Esophagus muscularis mucosa (tissue), 4 donors: ENCODE results near the gene XPNPEP1. TPM values are rescaled to one million over a fixed set of nuclear protein-coding genes. Genes with fewer than 3 reads are reported as not detected.

Source experiments
- DNase-seq: peaks from one replicate; pipeline ENCODE4 v3.0.0-alpha.2; 2017; ENCODE audit errors: extremely low spot score
- H3K27ac ChIP-seq, 4 donors: fragments of 200-600 bp; sonication (generic); replicated peaks in 1 of 4; 1 replicate in 3 of 4; 2 replicates in 1 of 4; pipeline ENCODE4 v1.5.1; 2016 to 2019; ENCODE audit warnings: mild to moderate bottlenecking in 1 of 4
- H3K27me3 ChIP-seq, 4 donors: fragments of 200-600 bp; sonication (generic); one replicate each; pipeline versions ENCODE4 v1.5.1 to v1.6.0; 2016 to 2019
- H3K36me3 ChIP-seq, 4 donors: fragments of 200-600 bp; sonication (generic); one replicate each; pipeline ENCODE4 v1.5.1; 2016 to 2019
- H3K4me1 ChIP-seq, 4 donors: fragments of 200-600 bp; sonication (generic); one replicate each; pipeline ENCODE4 v1.5.1; 2016 to 2019
- H3K4me3 ChIP-seq, 4 donors: fragments of 200-600 bp; sonication (generic); 1 replicate in 2 of 4; 2 replicates in 2 of 4; pipeline ENCODE4 v1.5.1; 2016 to 2019; ENCODE audit warnings: mild to moderate bottlenecking in 4 of 4, moderate library complexity in 1 of 4
- H3K9me3 ChIP-seq, 4 donors: fragments of 200-600 bp; sonication (generic); 1 replicate in 3 of 4; 2 replicates in 1 of 4; pipeline ENCODE4 v1.5.1; 2016 to 2019
- EP300 ChIP-seq: sonication (generic); formaldehyde crosslinking; IDR thresholded peaks from one replicate; pipeline ENCODE4 v1.6.1; 2017; ENCODE audit warnings: antibody characterized with exemption
- POLR2A ChIP-seq: fragments of 450-650 bp; IDR thresholded peaks from one replicate; pipeline ENCODE4 v1.6.1; 2017; ENCODE audit warnings: antibody characterized with exemption, moderate library complexity, mild to moderate bottlenecking, low read depth
- POLR2AphosphoS5 ChIP-seq, 2 donors: sonication (generic); formaldehyde crosslinking; IDR thresholded peaks; one replicate each; pipeline ENCODE4 v1.6.1; 2017; ENCODE audit warnings: antibody characterized with exemption in 2 of 2
- WGBS: methylation state at CpG from one replicate; pipeline ENCODE4 v1.1.5; 2018; 5-methylcytosine and 5-hydroxymethylcytosine counted together
- intact Hi-C: fragments of 100-400 bp; cut with DNase I; formaldehyde crosslinking; loops from one replicate; pipeline ENCODE4 v1.15.1; 2023
- total RNA-seq, 4 donors: library from RNA; depleted of rRNA; stranded (reverse); fragments of >200 nt; gene quantifications; one replicate each; pipeline versions ENCODE4 v1.1.0 to v1.2.1, GENCODE V29; 2016
- TF ChIP-seq, protein P1 (sequence below), 3 experiments: fragments of 200-600 bp in 2 of 3; fragments of 450-650 bp in 1 of 3; sonication (generic) in 2 of 3; IDR thresholded peaks; one replicate each; pipeline ENCODE4 v1.5.1; 2017 to 2019; ENCODE audit warnings: antibody characterized with exemption in 3 of 3, mild to moderate bottlenecking in 2 of 3, moderate library complexity in 1 of 3

The XPNPEP1 gene
- total RNA-seq, 4 donors from 2014 or later: 43.2 to 61.9 (median 48.8) TPM

DNA sequence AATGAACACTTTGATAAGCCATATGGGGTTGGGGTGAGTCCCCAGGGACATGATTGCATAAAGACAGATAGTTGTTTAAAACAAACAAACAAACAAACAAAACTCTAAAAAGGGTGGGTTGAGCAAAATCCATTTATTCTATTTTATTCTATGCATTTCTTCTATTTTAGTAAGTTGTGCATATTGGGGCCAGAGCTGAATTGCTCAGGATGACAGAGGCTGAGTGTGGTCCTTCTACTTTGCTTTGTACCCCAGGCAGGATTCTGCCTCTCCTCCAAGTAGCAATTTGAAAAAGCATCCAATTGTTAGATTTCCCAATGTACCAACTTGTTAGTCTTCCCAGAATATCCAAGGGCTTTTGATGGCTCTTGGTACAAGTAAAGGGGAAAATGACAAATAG is 29.2 kb upstream of the XPNPEP1 start:
- H3K27ac ChIP-seq: no peak overlapping the region
- H3K9me3 ChIP-seq: no peaks in the 10 kb centered on the region
- intact Hi-C loops: no loop called here
- no peaks in the 10 kb centered on the region for H3K4me1 ChIP-seq
- no peaks in the 10 kb centered on the region for H3K36me3 ChIP-seq
- H3K4me3 ChIP-seq: no peak overlapping the region
- no peak for DNase-seq
- TF ChIP-seq POLR2A (no peak), EP300 (no peak), POLR2AphosphoS5 (IDR thresholded peaks at IDR 0.05) (no peak)
- TF ChIP-seq, protein P1, sequence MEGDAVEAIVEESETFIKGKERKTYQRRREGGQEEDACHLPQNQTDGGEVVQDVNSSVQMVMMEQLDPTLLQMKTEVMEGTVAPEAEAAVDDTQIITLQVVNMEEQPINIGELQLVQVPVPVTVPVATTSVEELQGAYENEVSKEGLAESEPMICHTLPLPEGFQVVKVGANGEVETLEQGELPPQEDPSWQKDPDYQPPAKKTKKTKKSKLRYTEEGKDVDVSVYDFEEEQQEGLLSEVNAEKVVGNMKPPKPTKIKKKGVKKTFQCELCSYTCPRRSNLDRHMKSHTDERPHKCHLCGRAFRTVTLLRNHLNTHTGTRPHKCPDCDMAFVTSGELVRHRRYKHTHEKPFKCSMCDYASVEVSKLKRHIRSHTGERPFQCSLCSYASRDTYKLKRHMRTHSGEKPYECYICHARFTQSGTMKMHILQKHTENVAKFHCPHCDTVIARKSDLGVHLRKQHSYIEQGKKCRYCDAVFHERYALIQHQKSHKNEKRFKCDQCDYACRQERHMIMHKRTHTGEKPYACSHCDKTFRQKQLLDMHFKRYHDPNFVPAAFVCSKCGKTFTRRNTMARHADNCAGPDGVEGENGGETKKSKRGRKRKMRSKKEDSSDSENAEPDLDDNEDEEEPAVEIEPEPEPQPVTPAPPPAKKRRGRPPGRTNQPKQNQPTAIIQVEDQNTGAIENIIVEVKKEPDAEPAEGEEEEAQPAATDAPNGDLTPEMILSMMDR (IDR thresholded peaks at IDR 0.05): no peak
- no peaks in the 10 kb centered on the region for H3K27me3 ChIP-seq

DNA sequence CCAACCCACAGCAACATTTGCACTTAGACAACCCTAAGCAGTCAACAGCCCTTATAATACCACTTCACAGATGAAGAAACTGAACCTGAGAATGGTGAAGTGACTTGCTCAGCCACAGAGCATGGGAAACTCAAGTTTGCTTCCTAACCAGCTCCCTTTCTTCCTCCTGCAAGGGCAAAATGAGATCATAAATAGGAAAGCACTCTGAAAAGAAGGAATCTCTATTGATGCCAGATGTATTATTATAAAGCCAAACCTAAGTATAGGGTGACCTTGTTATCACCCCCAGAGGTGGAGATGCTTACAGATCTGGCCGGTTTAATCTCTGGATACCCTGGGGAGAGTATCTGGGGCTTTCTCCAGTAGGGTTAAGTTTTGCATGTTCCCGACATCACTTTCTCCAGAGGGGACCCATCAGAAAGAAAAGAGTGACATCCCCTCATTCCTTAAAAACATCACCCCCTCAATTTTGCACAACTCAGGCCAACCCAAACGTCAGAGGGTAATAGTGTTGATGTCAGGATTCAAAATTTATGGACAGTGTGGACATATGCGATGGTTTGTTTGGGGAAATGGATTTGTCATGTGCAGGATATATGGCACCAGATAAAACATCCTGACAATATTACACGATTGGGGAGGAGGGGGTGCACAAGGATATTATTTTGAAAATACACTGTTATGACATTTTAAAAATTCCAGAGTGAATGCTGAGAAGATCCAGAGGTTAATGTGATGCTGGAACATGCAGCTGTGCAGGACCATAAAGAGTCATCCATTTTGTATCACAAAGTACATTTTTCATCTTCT is 24.0 kb upstream of the XPNPEP1 start:
- intact Hi-C loops: no loop called here
- Histone ChIP-seq H3K4me3 (no peak overlapping the region), H3K9me3 (no peaks in the 10 kb centered on the region), H3K36me3 (no peaks in the 10 kb centered on the region), H3K27ac (no peak overlapping the region), H3K27me3 (no peaks in the 10 kb centered on the region), H3K4me1 (no peaks in the 10 kb centered on the region)
- DNase-seq: no peak
- no peak for TF ChIP-seq EP300
- no peak for TF ChIP-seq POLR2A
- no peak for TF ChIP-seq POLR2AphosphoS5 (IDR thresholded peaks at IDR 0.05)
- WGBS: 45% methylated on average over 5 of the region's 5 CpGs

DNA sequence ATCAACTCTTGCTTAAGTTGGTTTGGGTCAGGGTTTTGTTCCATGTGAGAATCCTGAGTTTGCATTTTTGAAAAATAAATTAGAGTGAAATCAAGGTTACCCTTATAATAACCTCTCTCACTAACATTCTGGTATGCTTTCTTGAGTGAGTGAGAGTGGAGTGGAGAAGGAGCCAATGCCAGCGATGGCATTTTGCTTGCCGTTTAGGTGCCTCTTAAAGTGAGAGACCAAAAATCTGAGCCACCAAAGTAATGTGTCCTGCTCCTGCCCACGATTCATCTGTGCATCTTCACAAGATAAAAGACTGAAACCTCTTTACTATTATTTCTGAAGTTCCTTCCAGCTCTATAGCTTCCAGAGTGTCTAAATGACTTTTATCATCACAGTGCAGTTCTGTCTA is 23.4 kb upstream of the XPNPEP1 start:
- Histone ChIP-seq H3K9me3 (no peaks in the 10 kb centered on the region), H3K27me3 (no peaks in the 10 kb centered on the region), H3K27ac (no peak overlapping the region), H3K36me3 (no peaks in the 10 kb centered on the region), H3K4me3 (no peak overlapping the region), H3K4me1 (no peaks in the 10 kb centered on the region)
- no peak for DNase-seq
- no peak for TF ChIP-seq POLR2A
- TF ChIP-seq POLR2AphosphoS5 (IDR thresholded peaks at IDR 0.05): no peak
- TF ChIP-seq, protein P1 (IDR thresholded peaks at IDR 0.05): no peak
- TF ChIP-seq EP300: no peak
- 97% methylated on average over 3 of the region's 3 CpGs for WGBS
- intact Hi-C loops: no loop called here

DNA sequence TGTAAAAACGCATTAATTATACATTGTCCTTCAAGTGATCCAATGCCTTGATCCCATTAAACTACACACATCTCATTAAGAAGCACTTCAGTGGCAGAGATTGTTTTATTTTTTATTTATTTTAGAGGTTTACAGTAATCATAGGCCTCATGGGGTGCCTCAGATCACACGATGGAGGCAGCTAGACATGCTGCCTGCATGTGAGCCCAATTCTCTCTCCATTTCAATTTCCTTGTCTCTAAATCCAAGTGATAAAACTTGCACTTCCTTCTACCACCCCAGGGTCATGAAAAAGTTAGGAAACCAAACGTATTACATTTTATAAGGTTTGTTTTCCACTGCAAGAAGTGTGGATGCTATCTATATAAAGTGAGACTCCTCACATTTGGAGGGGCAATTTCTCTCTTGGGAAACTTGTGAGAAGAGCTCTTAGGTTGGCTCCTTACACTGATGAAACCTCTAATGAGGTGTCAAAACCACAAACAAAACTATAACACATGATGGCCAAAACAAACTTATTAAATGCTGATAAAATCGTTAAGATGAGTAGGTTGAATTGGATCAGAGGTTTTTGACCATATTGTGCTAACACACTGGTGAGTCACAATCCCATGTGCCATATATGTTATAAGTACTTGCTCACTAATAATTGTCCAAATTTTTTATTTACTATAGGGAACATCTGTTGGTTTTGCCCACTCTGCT is 22.3 kb upstream of the XPNPEP1 start:
- no peak overlapping the region for H3K4me3 ChIP-seq

DNA sequence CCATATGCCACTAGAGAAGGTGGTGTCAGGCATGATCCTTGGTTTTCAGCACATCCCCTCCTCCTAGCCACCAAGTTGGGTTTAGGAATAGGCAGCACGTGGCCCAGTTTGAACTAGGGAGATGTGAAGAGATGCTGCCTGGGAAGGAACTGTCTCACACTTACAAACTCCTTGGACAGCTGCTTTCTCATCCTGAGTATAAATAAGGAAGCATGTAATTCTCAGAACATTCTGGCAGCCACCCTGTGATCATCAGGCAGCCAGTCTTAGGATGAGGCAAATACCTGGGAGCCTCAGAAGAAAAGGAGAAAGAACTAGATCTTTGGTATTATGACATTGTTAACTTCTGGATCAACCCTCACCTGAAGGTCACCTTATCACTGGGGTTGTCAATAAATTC is 21.3 kb upstream of the XPNPEP1 start:
- Histone ChIP-seq H3K27me3 (no peaks in the 10 kb centered on the region), H3K9me3 (no peaks in the 10 kb centered on the region), H3K4me1 (no peaks in the 10 kb centered on the region), H3K27ac (no peak overlapping the region), H3K4me3 (no peak overlapping the region), H3K36me3 (no peaks in the 10 kb centered on the region)
- intact Hi-C loops: no loop called here
- no peak for TF ChIP-seq POLR2AphosphoS5 (IDR thresholded peaks at IDR 0.05)
- no peak for TF ChIP-seq EP300
- TF ChIP-seq, protein P1 (IDR thresholded peaks at IDR 0.05): no peak
- TF ChIP-seq POLR2A: no peak
- DNase-seq: no peak
- WGBS: 67% methylated on average over 1 of the region's 1 CpG

More for the DNA sequence above, 22.3 kb upstream of the XPNPEP1 start:
- WGBS: 81% methylated on average over 4 of the region's 4 CpGs
- TF ChIP-seq, protein P1 (IDR thresholded peaks at IDR 0.05): no peak
- TF ChIP-seq EP300 (no peak), POLR2A (no peak), POLR2AphosphoS5 (IDR thresholded peaks at IDR 0.05) (no peak)
- no peaks in the 10 kb centered on the region for H3K27me3 ChIP-seq
- H3K36me3 ChIP-seq: no peaks in the 10 kb centered on the region
- no peaks in the 10 kb centered on the region for H3K4me1 ChIP-seq
- intact Hi-C loops: no loop called here
- H3K27ac ChIP-seq: no peak overlapping the region
- DNase-seq: no peak
- no peaks in the 10 kb centered on the region for H3K9me3 ChIP-seq
